Heart left ventricle (tissue), 16 donors: ENCODE data around the gene ITIH5. TPM values are rescaled to one million over a fixed set of nuclear protein-coding genes. Genes with fewer than 3 reads are reported as not detected.
"Not testable (repeated sequence)": the region's sequence is repeated elsewhere in the genome, so short reads cannot be mapped to it uniquely, and the experiment has no call there.

Source experiments
- ATAC-seq, 4 donors: fragments of 200-7000 bp; cut with Tn5 transposase; one replicate each; pipeline ENCODE4 v1.9.1; 2020 to 2022; ENCODE audit warnings: moderate library complexity in 4 of 4, mild to moderate bottlenecking in 3 of 4, moderate number of reproducible peaks in 1 of 4
- DNase-seq, 5 donors: peaks; one replicate each; pipeline ENCODE4 v3.0.0-alpha.2; 2020
- H3K27ac ChIP-seq, 12 donors: fragments of 200-600 bp; sonication (generic) in 4 of 12; one replicate each; pipeline versions ENCODE4 v1.5.0 to v1.8.0; 2016 to 2022; ENCODE audit warnings: mild to moderate bottlenecking in 2 of 12
- H3K27me3 ChIP-seq, 9 donors: fragments of 200-600 bp; sonication (generic) in 2 of 9; one replicate each; pipeline versions ENCODE4 v1.5.1 to v1.8.0; 2016 to 2022; ENCODE audit warnings: mild to moderate bottlenecking in 3 of 9
- H3K36me3 ChIP-seq, 9 donors: fragments of 200-600 bp; sonication (generic) in 2 of 9; one replicate each; pipeline versions ENCODE4 v1.5.0 to v1.8.0; 2018 to 2022; ENCODE audit warnings: mild to moderate bottlenecking in 2 of 9
- H3K4me1 ChIP-seq, 12 donors: fragments of 200-600 bp; sonication (generic) in 4 of 12; one replicate each; pipeline versions ENCODE4 v1.5.0 to v1.8.0; 2016 to 2022; ENCODE audit warnings: mild to moderate bottlenecking in 3 of 12
- H3K4me3 ChIP-seq, 12 donors: fragments of 200-600 bp; sonication (generic) in 4 of 12; one replicate each; pipeline versions ENCODE4 v1.5.0 to v1.8.0; 2017 to 2022; ENCODE audit warnings: mild to moderate bottlenecking in 9 of 12, moderate library complexity in 4 of 12
- H3K9me3 ChIP-seq, 12 donors: fragments of 200-600 bp; sonication (generic) in 4 of 12; one replicate each; pipeline versions ENCODE4 v1.5.0 to v1.8.0; 2016 to 2022; ENCODE audit warnings: mild to moderate bottlenecking in 1 of 12
- CTCF ChIP-seq, 12 donors: fragments of 200-600 bp; sonication (generic) in 4 of 12; IDR thresholded peaks; one replicate each; pipeline versions ENCODE4 v1.5.0 to v1.8.0; 2018 to 2022; ENCODE audit warnings: antibody characterized with exemption in 12 of 12, mild to moderate bottlenecking in 5 of 12
- POLR2A ChIP-seq, 2 donors: fragments of 450-650 bp; IDR thresholded peaks; one replicate each; pipeline ENCODE4 v1.6.1; 2017; ENCODE audit warnings: antibody characterized with exemption in 2 of 2, mild to moderate bottlenecking in 2 of 2, moderate library complexity in 2 of 2
- WGBS, 4 donors: extraction: QIAGEN DNeasy Blood & Tissue Kit in 2 of 4; methylation state at CpG; one replicate each; pipeline versions ENCODE4 v1.1.5 to v1.1.7; 2013 to 2018; 5-methylcytosine and 5-hydroxymethylcytosine counted together
- intact Hi-C, 10 donors: fragments of 100-400 bp; cut with DNase I; formaldehyde crosslinking; loops; one replicate each; pipeline versions ENCODE4 v1.11.1 to v1.14.2; 2022
- long read RNA-seq, 3 donors: library from polyadenylated mRNA; unstranded; transcript quantifications; one replicate each; pipeline ENCODE4 v2.0.0, GENCODE V29; 2020 to 2021
- polyA plus RNA-seq, 2 donors: library from polyadenylated mRNA; stranded (reverse); fragments of 200-250 nt; gene quantifications; one replicate each; pipeline ENCODE4 v1.2.3, GENCODE V29; 2013
- total RNA-seq, 9 donors: library from RNA; depleted of rRNA in 2 of 9; stranded (reverse); fragments of >200 nt in 2 of 9; fragmentation: NEBNext Ultra II Directional in 3 of 9; extraction: Animal tissue kit (Norgen Biotek cat#: 25700) in 3 of 9; gene quantifications; one replicate each; pipeline versions ENCODE4 v1.1.0 to v1.2.4, GENCODE V29; 2016 to 2023
- donor health status: ischemic (EF 13 %, LVEDD 7.1; RV severe dilation, severe dysfunction).
- donor health status: healthy with polysubstance abuse.
- donor health status: DM: no; HTN: yes; CAD: no.
- donor health status: DM: no; HTN: no; CAD: no.
- donor health status: ischemic (EF 25% LVEDD 6.9; RV normal size, moderate dysfunction).
- donor health status: ischemic (EF 25% LVEDD 5.7; RV mildly dilated, moderate dysfunction).
- donor health status: healthy.
- donor health status: DM: yes; HTN: yes; CAD: no.
- donor health status: ischemic (EF 35%, LVEDD 5.7; RV mildly dilated, moderate dysfunction).
- donor health status: nonischemic (EF 11% LVEDD 7.7; RV severe dilation, severe dysfunction).
- donor health status: DM: yes; HTN: yes; CAD: no.
- donor health status: PGD.
- donor health status: ischemic (EF 29% LVEDD 5.4; RV normal size, mild dysfunction).
- donor health status: nonischemic (EF 23%, LVEDD 6.1; RV moderate dilation, normal function).

Gene ITIH5
- total RNA-seq, result 10 to 100 TPM in 5 of 9 donors, 1 to 10 TPM in 4; 2.9 to 20.4 (median 12.3) TPM
- polyA plus RNA-seq, result 1 to 10 TPM; 2.7 to 3.1 TPM
- long read RNA-seq, donor 1, full-length matches to known transcripts, result 14 of 22 reads
- long read RNA-seq, donor 1, partial matches to known transcripts, result 6 of 22 reads
- long read RNA-seq, donor 1, other reads (novel, unspliced or antisense), result 2 of 22 reads
- long read RNA-seq, donor 2, full-length matches to known transcripts, result 11 of 13 reads
- long read RNA-seq, donor 2, partial matches to known transcripts, result 1 of 13 reads
- long read RNA-seq, donor 2, other reads (novel, unspliced or antisense), result 1 of 13 reads
- long read RNA-seq, donor 3, full-length matches to known transcripts, result 8 of 11 reads
- long read RNA-seq, donor 3, partial matches to known transcripts, result 1 of 11 reads
- long read RNA-seq, donor 3, other reads (novel, unspliced or antisense), result 2 of 11 reads

- DNase-seq (peak in 3 of 5 donors; percentile 22 to 72 (median 36)), ATAC-seq (peak in 3 of 4 donors; percentile 28 to 59 (median 35))
- Histone ChIP-seq H3K4me3 (peak within 1 kb of the TSS; percentile 56 to 91 (median 71)), H3K36me3 (no peaks in the 10 kb centered on the region), H3K27ac (peak within 1 kb of the TSS in 8 of 12 donors; percentile 22 to 82 (median 62)), H3K4me1 (peaks cover 0 to 28% (median 9%) of the 10 kb centered on the region in 12 donors), H3K9me3 (no peaks in the 10 kb centered on the region), H3K27me3 (peaks cover 0 to 62% (median 5%) of the 10 kb centered on the region in 9 donors)
- TF ChIP-seq CTCF (IDR thresholded peaks at IDR 0.05), result no peak
- TF ChIP-seq POLR2A (IDR thresholded peaks at IDR 0.05), result no peak
- WGBS, 4 donors, result 1% methylated on average over 42 to 54 of the region's 54 CpGs
- intact Hi-C loops, result loop anchor here in 1 of 10 donors (5.0 kb wide), 1 partner anchor 104 kb away; no protein-coding TSS in a partner anchor
Observed at GRCh38 chr10:7666253-7667023, at the start of gene ITIH5. ITIH5 (minus strand) TSS chr10:7666966; CDS start chr10:7666892, 74 bp downstream.

GRCh38 chr10:7715515-7715914, 48.7 kb upstream of the ITIH5 start:
- TF ChIP-seq CTCF (IDR thresholded peaks at IDR 0.05) (no peak), POLR2A (IDR thresholded peaks at IDR 0.05) (no peak)
- Histone ChIP-seq H3K27me3 (no peaks in the 10 kb centered on the region), H3K27ac (no peak overlapping the region), H3K4me1 (no peaks in the 10 kb centered on the region), H3K4me3 (no peak overlapping the region), H3K36me3 (no peaks in the 10 kb centered on the region), H3K9me3 (no peaks in the 10 kb centered on the region)
- ATAC-seq (no peak), DNase-seq (no peak)
- 84 to 94% (median 92%) methylated on average over 7 of the region's 7 CpGs for WGBS, 4 donors
- intact Hi-C loops, result no loop called here

- ATAC-seq, H3K4me3 ChIP-seq, H3K27ac ChIP-seq, H3K36me3 ChIP-seq, intact Hi-C loops, H3K4me1 ChIP-seq, H3K9me3 ChIP-seq, H3K27me3 ChIP-seq, DNase-seq: not testable (repeated sequence)
- 78 to 86% (median 85%) methylated on average over 5 of the region's 5 CpGs for WGBS, 4 donors
Observed at GRCh38 chr10:7711075-7711474, 44.3 kb upstream of the ITIH5 start.

GRCh38 chr10:7710446-7710845, 43.7 kb upstream of the ITIH5 start:
- TF ChIP-seq CTCF (IDR thresholded peaks at IDR 0.05), result no peak
- TF ChIP-seq POLR2A (IDR thresholded peaks at IDR 0.05), result no peak
- no peak overlapping the region for H3K27ac ChIP-seq
- 90 to 94% (median 93%) methylated on average over 1 of the region's 1 CpG for WGBS, 4 donors

More at GRCh38 chr10:7710446-7710845, 43.7 kb upstream of the ITIH5 start:
- Histone ChIP-seq H3K4me3 (no peak overlapping the region), H3K27me3 (peaks cover 0 to 10% (median 0%) of the 10 kb centered on the region in 9 donors), H3K4me1 (no peaks in the 10 kb centered on the region), H3K9me3 (no peaks in the 10 kb centered on the region), H3K36me3 (no peaks in the 10 kb centered on the region)
- intact Hi-C loops, result no loop called here
- no peak for DNase-seq
- ATAC-seq, result no peak
